ENCODE results near the gene CAD. TPM values are rescaled to one million over a fixed set of nuclear protein-coding genes. Genes with fewer than 3 reads are reported as not detected.
"Not testable (repeated sequence)": the region's sequence is repeated elsewhere in the genome, so short reads cannot be mapped to it uniquely, and the experiment has no call there.

The CAD gene
- total RNA-seq, 1 experiment from 2014 or later, result 41.5 TPM

DNA sequence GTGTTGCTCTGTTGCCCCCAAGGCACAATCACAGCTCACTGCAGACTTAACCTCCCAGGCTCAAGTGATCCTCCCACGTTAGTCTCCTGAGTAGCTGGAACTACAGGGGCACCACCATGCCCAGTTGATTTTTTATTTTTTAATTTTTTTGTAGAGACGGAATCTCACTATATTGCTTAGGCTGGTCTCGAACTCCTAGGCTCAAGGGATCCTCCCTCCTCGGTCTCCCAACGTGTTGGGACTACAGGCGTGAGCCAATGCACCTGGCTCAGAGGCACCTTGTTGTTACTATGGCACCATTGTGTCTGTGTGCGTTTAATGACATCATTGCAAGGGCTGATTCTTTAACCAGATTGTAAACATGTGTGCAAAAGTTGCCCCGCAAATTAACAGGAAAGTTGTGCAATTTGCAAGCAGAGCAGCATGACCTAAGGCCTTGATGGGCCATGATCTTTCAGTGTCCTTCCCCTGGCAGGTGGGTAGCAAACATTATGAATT lies 45.8 kb upstream of the CAD start:
- CTCF ChIA-PET, result interaction anchor here (0.6 to 0.7 kb wide), 3 partner anchors 36 to 132 kb away, joined by 3 to 18 read pairs (median 9); no protein-coding TSS in a partner anchor
- H3K36me3 ChIP-seq (ENCODE audit: low read depth), result no peaks in the 10 kb centered on the region
- TF ChIP-seq, protein P1, sequence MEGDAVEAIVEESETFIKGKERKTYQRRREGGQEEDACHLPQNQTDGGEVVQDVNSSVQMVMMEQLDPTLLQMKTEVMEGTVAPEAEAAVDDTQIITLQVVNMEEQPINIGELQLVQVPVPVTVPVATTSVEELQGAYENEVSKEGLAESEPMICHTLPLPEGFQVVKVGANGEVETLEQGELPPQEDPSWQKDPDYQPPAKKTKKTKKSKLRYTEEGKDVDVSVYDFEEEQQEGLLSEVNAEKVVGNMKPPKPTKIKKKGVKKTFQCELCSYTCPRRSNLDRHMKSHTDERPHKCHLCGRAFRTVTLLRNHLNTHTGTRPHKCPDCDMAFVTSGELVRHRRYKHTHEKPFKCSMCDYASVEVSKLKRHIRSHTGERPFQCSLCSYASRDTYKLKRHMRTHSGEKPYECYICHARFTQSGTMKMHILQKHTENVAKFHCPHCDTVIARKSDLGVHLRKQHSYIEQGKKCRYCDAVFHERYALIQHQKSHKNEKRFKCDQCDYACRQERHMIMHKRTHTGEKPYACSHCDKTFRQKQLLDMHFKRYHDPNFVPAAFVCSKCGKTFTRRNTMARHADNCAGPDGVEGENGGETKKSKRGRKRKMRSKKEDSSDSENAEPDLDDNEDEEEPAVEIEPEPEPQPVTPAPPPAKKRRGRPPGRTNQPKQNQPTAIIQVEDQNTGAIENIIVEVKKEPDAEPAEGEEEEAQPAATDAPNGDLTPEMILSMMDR (conservative IDR thresholded peaks at IDR 0.05), result no peak
- TF ChIP-seq EZH2 (IDR thresholded peaks at IDR 0.05; ENCODE audit: low read depth), result no peak
- no peak for DNase-seq
- H3K4me3 ChIP-seq, result no peak overlapping the region
- no peaks in the 10 kb centered on the region for H3K4me1 ChIP-seq (replicated peaks; ENCODE audit: insufficient read depth)
- no peaks in the 10 kb centered on the region for H3K9me2 ChIP-seq (ENCODE audit: insufficient read depth)
- no peak overlapping the region for H3K27ac ChIP-seq
- no peak overlapping the region for H2AFZ ChIP-seq
- no TSS peak for BruUV-seq (replicated peaks)
- H3K79me2 ChIP-seq (ENCODE audit: low read depth), result no peaks in the 10 kb centered on the region
- peaks cover 17% of the 10 kb centered on the region; the same call in 1 of the 2 replicates for H3K27me3 ChIP-seq (ENCODE audit: insufficient read depth, low read depth)
- no peak overlapping the region for H3K4me2 ChIP-seq
- H3F3A ChIP-seq (ENCODE audit: insufficient read depth, low read depth), result no peaks in the 10 kb centered on the region
- no peaks in the 10 kb centered on the region for H3K9me3 ChIP-seq (ENCODE audit: insufficient read depth, low read depth)
- no peaks in the 10 kb centered on the region for H4K20me1 ChIP-seq (ENCODE audit: insufficient read depth)
- intact Hi-C loops (cut with micrococcal nuclease; ENCODE audit: unreplicated experiment), result no loop called here
- POLR2A ChIA-PET (ENCODE audit: unreplicated experiment), result interaction anchor here (0.5 kb wide), 1 partner anchor 122 kb away, joined by 22 read pairs; no protein-coding TSS in a partner anchor

DNA sequence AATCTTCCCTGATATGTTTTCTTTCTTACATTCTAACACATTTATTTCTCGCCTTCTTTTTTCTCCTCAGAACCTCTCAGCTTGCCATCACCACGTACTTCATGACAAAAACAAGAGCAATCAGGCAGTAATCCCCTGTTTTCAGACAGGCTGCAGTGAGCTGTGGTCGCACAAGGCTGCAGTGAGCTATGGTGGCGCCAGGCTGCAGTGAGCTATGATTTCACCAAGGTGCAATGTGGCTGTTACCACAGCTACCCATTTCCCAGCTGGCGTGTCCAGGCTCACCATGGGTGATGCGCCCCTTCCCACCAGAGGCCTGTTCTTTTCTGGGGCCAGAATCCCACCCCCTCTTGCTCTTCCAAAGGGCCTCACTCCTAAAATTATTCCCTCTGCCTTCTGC lies 42.5 kb upstream of the CAD start:
- no peak overlapping the region for H3K4me2 ChIP-seq
- H3K4me1 ChIP-seq (replicated peaks; ENCODE audit: insufficient read depth), result no peaks in the 10 kb centered on the region
- intact Hi-C loops (cut with micrococcal nuclease; ENCODE audit: unreplicated experiment), result no loop called here
- H3K9me3 ChIP-seq (ENCODE audit: insufficient read depth, low read depth), result no peaks in the 10 kb centered on the region
- H3K9me2 ChIP-seq (ENCODE audit: insufficient read depth), result no peaks in the 10 kb centered on the region
- CTCF ChIA-PET, result no interaction called here
- TF ChIP-seq EZH2 (IDR thresholded peaks at IDR 0.05; ENCODE audit: low read depth), result no peak
- TF ChIP-seq, protein P1 (conservative IDR thresholded peaks at IDR 0.05), result no peak
- H3K36me3 ChIP-seq (ENCODE audit: low read depth), result no peaks in the 10 kb centered on the region
- H3K27me3 ChIP-seq (ENCODE audit: insufficient read depth, low read depth), result peaks cover 17% of the 10 kb centered on the region; the same call in 1 of the 2 replicates
- no peaks in the 10 kb centered on the region for H4K20me1 ChIP-seq (ENCODE audit: insufficient read depth)
- H3F3A ChIP-seq (ENCODE audit: insufficient read depth, low read depth), result no peaks in the 10 kb centered on the region
- DNase-seq, result no peak
- H2AFZ ChIP-seq, result no peak overlapping the region
- H3K79me2 ChIP-seq (ENCODE audit: low read depth), result no peaks in the 10 kb centered on the region
- no peak overlapping the region for H3K4me3 ChIP-seq
- no peak overlapping the region for H3K27ac ChIP-seq
- BruUV-seq (replicated peaks), result no TSS peak
- POLR2A ChIA-PET (ENCODE audit: unreplicated experiment), result no interaction called here

DNA sequence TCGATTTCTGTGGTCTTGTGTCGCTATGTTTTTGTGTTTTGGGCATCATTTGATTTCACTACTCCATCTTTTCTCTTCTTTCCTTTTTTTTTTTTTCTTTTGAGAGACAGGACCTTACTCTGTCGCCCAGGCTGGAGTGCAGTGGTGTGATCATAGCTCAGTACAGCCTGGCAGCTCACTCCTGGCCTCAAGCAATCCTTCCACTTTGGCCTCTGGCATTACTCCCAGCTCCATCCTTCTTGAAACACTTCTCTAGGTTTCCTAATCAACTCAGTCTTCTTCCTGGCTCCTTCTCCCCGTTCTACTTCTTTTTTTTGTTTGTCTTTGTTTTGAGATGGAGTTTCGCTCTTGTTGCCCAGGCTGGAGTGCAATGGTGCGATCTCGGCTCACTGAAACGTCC lies 41.8 kb upstream of the CAD start:
- ChIA-PET CTCF (no interaction called here), POLR2A (ENCODE audit: unreplicated experiment) (no interaction called here)
- Histone ChIP-seq H3K27me3 (ENCODE audit: insufficient read depth, low read depth) (peaks cover 17% of the 10 kb centered on the region; the same call in 1 of the 2 replicates), H2AFZ (no peak overlapping the region), H3K4me3 (no peak overlapping the region), H4K20me1 (ENCODE audit: insufficient read depth) (no peaks in the 10 kb centered on the region), H3K27ac (no peak overlapping the region), H3F3A (ENCODE audit: insufficient read depth, low read depth) (no peaks in the 10 kb centered on the region), H3K4me2 (no peak overlapping the region), H3K36me3 (ENCODE audit: low read depth) (no peaks in the 10 kb centered on the region), H3K4me1 (replicated peaks; ENCODE audit: insufficient read depth) (no peaks in the 10 kb centered on the region), H3K9me2 (ENCODE audit: insufficient read depth) (no peaks in the 10 kb centered on the region), H3K9me3 (ENCODE audit: insufficient read depth, low read depth) (no peaks in the 10 kb centered on the region), H3K79me2 (ENCODE audit: low read depth) (no peaks in the 10 kb centered on the region)
- TF ChIP-seq EZH2 (IDR thresholded peaks at IDR 0.05; ENCODE audit: low read depth), result no peak
- TF ChIP-seq, protein P1 (conservative IDR thresholded peaks at IDR 0.05), result no peak
- intact Hi-C loops (cut with micrococcal nuclease; ENCODE audit: unreplicated experiment), result no loop called here
- DNase-seq, result no peak
- no TSS peak for BruUV-seq (replicated peaks)

DNA sequence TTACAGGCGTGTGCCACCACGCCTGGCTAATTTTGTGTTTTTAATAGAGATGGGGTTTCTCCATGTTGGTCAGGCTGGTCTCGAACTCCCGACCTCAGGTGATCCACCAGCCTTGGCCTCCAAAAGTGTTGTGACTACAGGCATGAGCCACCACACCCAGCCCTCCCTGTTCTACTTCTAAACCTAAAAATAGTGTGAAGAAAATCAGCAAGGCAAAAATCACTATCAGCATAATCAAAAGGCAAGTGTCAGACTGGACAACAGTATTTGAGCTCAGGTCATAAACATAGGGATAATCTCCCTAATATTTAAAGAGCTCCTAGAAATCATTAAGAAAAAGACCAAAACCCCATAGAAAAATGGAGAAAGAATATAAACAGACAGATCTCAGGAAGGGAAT lies 41.4 kb upstream of the CAD start:
- H3K4me1 ChIP-seq (replicated peaks; ENCODE audit: insufficient read depth); H4K20me1 ChIP-seq (ENCODE audit: insufficient read depth); BruUV-seq (replicated peaks); H3K27ac ChIP-seq; H3K36me3 ChIP-seq (ENCODE audit: low read depth); H3F3A ChIP-seq (ENCODE audit: insufficient read depth, low read depth); H2AFZ ChIP-seq; POLR2A ChIA-PET (ENCODE audit: unreplicated experiment); H3K79me2 ChIP-seq (ENCODE audit: low read depth); H3K9me3 ChIP-seq (ENCODE audit: insufficient read depth, low read depth); intact Hi-C loops (cut with micrococcal nuclease; ENCODE audit: unreplicated experiment); DNase-seq; H3K9me2 ChIP-seq (ENCODE audit: insufficient read depth); H3K4me3 ChIP-seq; H3K4me2 ChIP-seq: not testable (repeated sequence)
- H3K27me3 ChIP-seq (ENCODE audit: insufficient read depth, low read depth), result peaks cover 17% of the 10 kb centered on the region; the same call in 1 of the 2 replicates
- CTCF ChIA-PET, result interaction anchor here (0.5 kb wide), 1 partner anchor 9 kb away, joined by 3 read pairs; no protein-coding TSS in a partner anchor
